ENCODE measurements around the gene RABL2A.
"Not testable (repeated sequence)": the region's sequence is repeated elsewhere in the genome, so short reads cannot be mapped to it uniquely, and the experiment has no call there.

RABL2A gene

GRCh38 chr2:113621002-113621401 is 6.1 kb upstream of the RABL2A start:
- DNase-seq: not testable (repeated sequence)

GRCh38 chr2:113625906-113626305 is 1.2 kb upstream of the RABL2A start:
- DNase-seq: not testable (repeated sequence)

GRCh38 chr2:113632849-113633345 is 5.8 kb downstream of the RABL2A start:
- not testable (repeated sequence) for DNase-seq

GRCh38 chr2:113635358-113635757 is 8.3 kb downstream of the RABL2A start:
- not testable (repeated sequence) for DNase-seq

- DNase-seq: not testable (repeated sequence)
These were observed 9.2 kb downstream of the RABL2A start for GRCh38 chr2:113636226-113636625.

- not testable (repeated sequence) for DNase-seq
These were observed 11.0 kb downstream of the RABL2A start for GRCh38 chr2:113638084-113638483.

GRCh38 chr2:113646217-113646616 is 19.2 kb downstream of the RABL2A start:
- not testable (repeated sequence) for DNase-seq

- DNase-seq: not testable (repeated sequence)
These were observed 24.1 kb downstream of the RABL2A start for GRCh38 chr2:113650834-113651815.

- DNase-seq: not testable (repeated sequence)
These were observed 25.5 kb downstream of the RABL2A start for GRCh38 chr2:113652599-113652998.

GRCh38 chr2:113656031-113656624 is 29.1 kb downstream of the RABL2A start:
- DNase-seq: not testable (repeated sequence)

- DNase-seq: not testable (repeated sequence)
These were observed 30.7 kb downstream of the RABL2A start for GRCh38 chr2:113657735-113658134.

GRCh38 chr2:113663285-113664060 is 36.4 kb downstream of the RABL2A start:
- not testable (repeated sequence) for DNase-seq

- not testable (repeated sequence) for DNase-seq
These were observed 37.9 kb downstream of the RABL2A start for GRCh38 chr2:113664761-113665533.

- DNase-seq: not testable (repeated sequence)
These were observed 41.9 kb downstream of the RABL2A start for GRCh38 chr2:113669013-113669412.

- peak; percentile 22 to 38 for DNase-seq
These were observed 45.4 kb downstream of the RABL2A start for GRCh38 chr2:113672326-113672932.

- no peak for DNase-seq
These were observed 48.8 kb downstream of the RABL2A start for GRCh38 chr2:113675875-113676274.

GRCh38 chr2:113676623-113677266 is 49.7 kb downstream of the RABL2A start:
- no peak for DNase-seq

- DNase-seq: no peak
These were observed 50.3 kb downstream of the RABL2A start for GRCh38 chr2:113677330-113677729.

GRCh38 chr2:113679457-113679856 is 52.4 kb downstream of the RABL2A start:
- DNase-seq: no peak

GRCh38 chr2:113685471-113685870 is 58.4 kb downstream of the RABL2A start:
- no peak for DNase-seq

- no peak for DNase-seq
These were observed 59.5 kb downstream of the RABL2A start for GRCh38 chr2:113686537-113686936.

Measured in Kasumi-1 (cell line).